ENCODE results near the gene SPON1.

DNA sequence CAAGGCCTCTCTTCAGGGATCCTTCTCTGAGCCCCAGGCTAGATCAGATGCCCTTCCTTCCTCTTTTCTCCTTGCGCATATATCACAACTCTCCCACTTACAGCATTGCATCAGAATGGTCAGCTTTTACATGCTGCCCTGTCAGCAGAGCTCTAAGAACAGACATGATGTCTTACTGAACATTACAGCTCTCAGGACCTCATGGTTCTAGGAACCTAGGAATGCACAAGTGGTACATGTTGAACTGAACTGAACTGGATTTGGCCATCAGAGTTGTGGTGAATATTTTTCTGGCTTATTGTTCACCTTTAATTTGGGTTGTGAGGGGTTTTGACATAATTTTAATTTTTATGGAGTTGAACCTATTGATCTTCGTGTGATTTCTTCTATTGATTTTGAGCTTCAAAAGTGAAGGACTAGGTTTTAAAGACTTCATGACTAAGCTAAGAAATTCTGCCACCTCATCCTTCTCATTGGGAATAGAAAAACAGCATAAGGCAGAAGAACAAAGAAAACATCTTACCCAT, 37.7 kb upstream of the SPON1 start:
- no peak for TF ChIP-seq EZH2 (IDR thresholded peaks at IDR 0.05)
- TF ChIP-seq POLR2AphosphoS5 (IDR thresholded peaks at IDR 0.05; ENCODE audit: borderline replicate concordance, low read depth, low read length): no peak
- TF ChIP-seq FOXP2 (optimal IDR thresholded peaks at IDR 0.05; ENCODE audit: control extremely low read depth, extremely low read length, insufficient read depth): no peak

Measured in SK-N-MC (cell line).